GM23338 (cell line): ENCODE results near the gene NPEPL1. TPM values are rescaled to one million over a fixed set of nuclear protein-coding genes. Genes with fewer than 3 reads are reported as not detected.

Experiments used
- ATAC-seq: fragments of 200-7000 bp; cut with Tn5 transposase; 3 replicates; pipeline ENCODE4 v1.9.1; 2020
- DNase-seq: peaks from one replicate; pipeline ENCODE4 v3.0.0-alpha.2; 2015; ENCODE audit warnings: low spot score
- H2AFZ ChIP-seq: fragments of 200-600 bp; sonication (generic); 2 replicates; pipeline ENCODE4 v1.8.0; 2016; ENCODE audit warnings: antibody characterized with exemption, mild to moderate bottlenecking, moderate library complexity
- H3F3A ChIP-seq: fragments of 200-600 bp; sonication (generic); replicated peaks from 2 replicates; pipeline ENCODE4 v1.8.0; 2017; ENCODE audit warnings: antibody characterized with exemption, mixed run types, low read depth
- H3K27ac ChIP-seq: fragments of 200-600 bp; sonication (generic); 2 replicates; pipeline ENCODE4 v1.6.1; 2016; ENCODE audit warnings: low read depth
- H3K27me3 ChIP-seq: fragments of 200-600 bp; sonication (generic); 2 replicates; pipeline ENCODE4 v1.8.0; 2016; ENCODE audit warnings: mild to moderate bottlenecking, mixed run types, moderate library complexity; ENCODE audit not compliant: insufficient read depth
- H3K36me3 ChIP-seq: fragments of 200-600 bp; sonication (generic); 2 replicates; pipeline ENCODE4 v1.8.0; 2016; ENCODE audit warnings: mild to moderate bottlenecking; ENCODE audit not compliant: insufficient read depth
- H3K4me1 ChIP-seq: fragments of 200-600 bp; sonication (generic); 2 replicates; pipeline ENCODE4 v1.8.0; 2016; ENCODE audit warnings: mild to moderate bottlenecking, moderate library complexity; ENCODE audit not compliant: insufficient read depth
- H3K4me2 ChIP-seq: fragments of 200-600 bp; sonication (generic); 2 replicates; pipeline ENCODE4 v1.7.1; 2017; ENCODE audit warnings: mixed run types
- H3K4me3 ChIP-seq: fragments of 200-600 bp; sonication (generic); 2 replicates; pipeline ENCODE4 v1.6.1; 2016; ENCODE audit warnings: mixed run types
- H3K79me2 ChIP-seq: fragments of 200-600 bp; sonication (generic); replicated peaks from 2 replicates; pipeline ENCODE4 v1.8.0; 2017; ENCODE audit warnings: mild to moderate bottlenecking; ENCODE audit not compliant: insufficient read depth
- H3K9me2 ChIP-seq: fragments of 200-600 bp; sonication (generic); 2 replicates; pipeline ENCODE4 v1.8.0; 2017; ENCODE audit not compliant: insufficient read depth
- H4K20me1 ChIP-seq: fragments of 200-600 bp; sonication (generic); replicated peaks from 2 replicates; pipeline ENCODE4 v1.8.0; 2017; ENCODE audit warnings: mild to moderate bottlenecking; ENCODE audit not compliant: insufficient read depth
- H3K27ac Mint-ChIP-seq: 2 replicates; pipeline ENCODE4 v1.8.0; 2020; ENCODE audit warnings: inconsistent platforms, mild to moderate bottlenecking, moderate library complexity, mixed read lengths
- H3K27me3 Mint-ChIP-seq: 3 replicates; pipeline ENCODE4 v1.8.0; 2022; ENCODE audit warnings: low read depth, mild to moderate bottlenecking, moderate library complexity, mixed read lengths, inconsistent platforms; ENCODE audit not compliant: insufficient read depth, poor library complexity
- H3K36me3 Mint-ChIP-seq: 3 replicates; pipeline ENCODE4 v1.8.0; 2021; ENCODE audit warnings: low read depth, mild to moderate bottlenecking, inconsistent platforms, moderate library complexity, mixed read lengths
- H3K4me1 Mint-ChIP-seq: 3 replicates; pipeline ENCODE4 v1.8.0; 2020; ENCODE audit warnings: mild to moderate bottlenecking, inconsistent platforms, mixed read lengths
- H3K4me3 Mint-ChIP-seq: 3 replicates; pipeline ENCODE4 v1.8.0; 2021; ENCODE audit warnings: moderate library complexity, mild to moderate bottlenecking, inconsistent platforms, mixed read lengths
- H3K9me3 Mint-ChIP-seq: 3 replicates; pipeline ENCODE4 v1.8.0; 2020; ENCODE audit warnings: moderate library complexity, mild to moderate bottlenecking, inconsistent platforms, mixed read lengths
- CREB1 ChIP-seq: fragments of 250-450 bp; sonication (Bioruptor Pico); IDR thresholded peaks from 2 replicates; pipeline ENCODE4 v1.5.0; 2020; ENCODE audit warnings: low read depth, mild to moderate bottlenecking, moderate library complexity
- EZH2 ChIP-seq: fragments of 200-600 bp; sonication (generic); IDR thresholded peaks from one replicate; pipeline ENCODE4 v1.8.0; 2017; ENCODE audit warnings: antibody characterized with exemption, mild to moderate bottlenecking, low read depth; ENCODE audit not compliant: unreplicated experiment
- JUNB ChIP-seq: IDR thresholded peaks from one replicate; pipeline ENCODE4 v1.6.1; 2016; ENCODE audit warnings: antibody characterized with exemption; ENCODE audit not compliant: unreplicated experiment
- NANOG ChIP-seq: IDR thresholded peaks from 2 replicates; pipeline ENCODE4 v1.6.1; 2016; ENCODE audit warnings: antibody characterized with exemption, borderline replicate concordance
- STAT1 ChIP-seq: IDR thresholded peaks from one replicate; pipeline ENCODE4 v1.6.1; 2016; ENCODE audit warnings: antibody characterized with exemption; ENCODE audit not compliant: unreplicated experiment
- ZNF114 ChIP-seq: fragments of 250-450 bp; sonication (Bioruptor Pico); IDR thresholded peaks from 2 replicates; pipeline ENCODE4 v1.5.0; 2020; ENCODE audit warnings: mild to moderate bottlenecking, moderate library complexity
- polyA plus RNA-seq: library from polyadenylated mRNA; unstranded; fragments of >200 nt; fragmentation: Nextera tagmentation; extraction: Ambion mirVana; gene quantifications from 2 replicates; pipeline ENCODE4 v1.2.1, GENCODE V29; 2016
- total RNA-seq: library from RNA; depleted of rRNA; stranded (reverse); fragments of >200 nt; shearing (Covaris generic); gene quantifications from 2 replicates; pipeline ENCODE4 v1.2.3, GENCODE V29; 2014
- TF ChIP-seq, protein P1 (sequence below): fragments of 250-450 bp; sonication (Bioruptor Pico); IDR thresholded peaks from 2 replicates; pipeline ENCODE4 v1.5.0; 2020; ENCODE audit warnings: mild to moderate bottlenecking, moderate library complexity
- TF ChIP-seq, protein P2 (sequence below): IDR thresholded peaks from 2 replicates; pipeline ENCODE4 v1.6.1; 2016; ENCODE audit warnings: antibody characterized with exemption

Gene NPEPL1
- total and polyA plus RNA-seq, 2 experiments from 2014 or later, result 23.5 to 30.0 TPM

DNA sequence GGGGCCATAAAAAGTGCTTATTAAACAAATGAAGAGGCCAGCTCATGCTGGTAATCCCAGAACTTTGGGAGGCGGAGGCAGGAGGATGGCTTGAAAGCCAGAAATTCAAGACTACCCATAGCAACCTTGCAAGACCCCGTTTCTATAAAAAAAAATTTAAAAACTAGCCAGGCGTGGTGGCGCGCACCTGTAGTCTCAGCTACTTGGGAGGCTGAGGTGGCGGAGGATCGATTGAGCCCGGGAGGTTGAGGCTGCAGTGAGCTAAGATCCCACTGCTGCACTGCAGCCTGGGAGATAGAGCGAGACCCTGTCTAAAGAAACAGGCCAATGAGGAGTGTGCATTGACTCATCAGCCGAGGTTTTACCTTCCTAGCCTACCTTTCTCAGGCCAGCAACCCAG, 15.2 kb downstream of the NPEPL1 start (continued):
- TF ChIP-seq, protein P1, sequence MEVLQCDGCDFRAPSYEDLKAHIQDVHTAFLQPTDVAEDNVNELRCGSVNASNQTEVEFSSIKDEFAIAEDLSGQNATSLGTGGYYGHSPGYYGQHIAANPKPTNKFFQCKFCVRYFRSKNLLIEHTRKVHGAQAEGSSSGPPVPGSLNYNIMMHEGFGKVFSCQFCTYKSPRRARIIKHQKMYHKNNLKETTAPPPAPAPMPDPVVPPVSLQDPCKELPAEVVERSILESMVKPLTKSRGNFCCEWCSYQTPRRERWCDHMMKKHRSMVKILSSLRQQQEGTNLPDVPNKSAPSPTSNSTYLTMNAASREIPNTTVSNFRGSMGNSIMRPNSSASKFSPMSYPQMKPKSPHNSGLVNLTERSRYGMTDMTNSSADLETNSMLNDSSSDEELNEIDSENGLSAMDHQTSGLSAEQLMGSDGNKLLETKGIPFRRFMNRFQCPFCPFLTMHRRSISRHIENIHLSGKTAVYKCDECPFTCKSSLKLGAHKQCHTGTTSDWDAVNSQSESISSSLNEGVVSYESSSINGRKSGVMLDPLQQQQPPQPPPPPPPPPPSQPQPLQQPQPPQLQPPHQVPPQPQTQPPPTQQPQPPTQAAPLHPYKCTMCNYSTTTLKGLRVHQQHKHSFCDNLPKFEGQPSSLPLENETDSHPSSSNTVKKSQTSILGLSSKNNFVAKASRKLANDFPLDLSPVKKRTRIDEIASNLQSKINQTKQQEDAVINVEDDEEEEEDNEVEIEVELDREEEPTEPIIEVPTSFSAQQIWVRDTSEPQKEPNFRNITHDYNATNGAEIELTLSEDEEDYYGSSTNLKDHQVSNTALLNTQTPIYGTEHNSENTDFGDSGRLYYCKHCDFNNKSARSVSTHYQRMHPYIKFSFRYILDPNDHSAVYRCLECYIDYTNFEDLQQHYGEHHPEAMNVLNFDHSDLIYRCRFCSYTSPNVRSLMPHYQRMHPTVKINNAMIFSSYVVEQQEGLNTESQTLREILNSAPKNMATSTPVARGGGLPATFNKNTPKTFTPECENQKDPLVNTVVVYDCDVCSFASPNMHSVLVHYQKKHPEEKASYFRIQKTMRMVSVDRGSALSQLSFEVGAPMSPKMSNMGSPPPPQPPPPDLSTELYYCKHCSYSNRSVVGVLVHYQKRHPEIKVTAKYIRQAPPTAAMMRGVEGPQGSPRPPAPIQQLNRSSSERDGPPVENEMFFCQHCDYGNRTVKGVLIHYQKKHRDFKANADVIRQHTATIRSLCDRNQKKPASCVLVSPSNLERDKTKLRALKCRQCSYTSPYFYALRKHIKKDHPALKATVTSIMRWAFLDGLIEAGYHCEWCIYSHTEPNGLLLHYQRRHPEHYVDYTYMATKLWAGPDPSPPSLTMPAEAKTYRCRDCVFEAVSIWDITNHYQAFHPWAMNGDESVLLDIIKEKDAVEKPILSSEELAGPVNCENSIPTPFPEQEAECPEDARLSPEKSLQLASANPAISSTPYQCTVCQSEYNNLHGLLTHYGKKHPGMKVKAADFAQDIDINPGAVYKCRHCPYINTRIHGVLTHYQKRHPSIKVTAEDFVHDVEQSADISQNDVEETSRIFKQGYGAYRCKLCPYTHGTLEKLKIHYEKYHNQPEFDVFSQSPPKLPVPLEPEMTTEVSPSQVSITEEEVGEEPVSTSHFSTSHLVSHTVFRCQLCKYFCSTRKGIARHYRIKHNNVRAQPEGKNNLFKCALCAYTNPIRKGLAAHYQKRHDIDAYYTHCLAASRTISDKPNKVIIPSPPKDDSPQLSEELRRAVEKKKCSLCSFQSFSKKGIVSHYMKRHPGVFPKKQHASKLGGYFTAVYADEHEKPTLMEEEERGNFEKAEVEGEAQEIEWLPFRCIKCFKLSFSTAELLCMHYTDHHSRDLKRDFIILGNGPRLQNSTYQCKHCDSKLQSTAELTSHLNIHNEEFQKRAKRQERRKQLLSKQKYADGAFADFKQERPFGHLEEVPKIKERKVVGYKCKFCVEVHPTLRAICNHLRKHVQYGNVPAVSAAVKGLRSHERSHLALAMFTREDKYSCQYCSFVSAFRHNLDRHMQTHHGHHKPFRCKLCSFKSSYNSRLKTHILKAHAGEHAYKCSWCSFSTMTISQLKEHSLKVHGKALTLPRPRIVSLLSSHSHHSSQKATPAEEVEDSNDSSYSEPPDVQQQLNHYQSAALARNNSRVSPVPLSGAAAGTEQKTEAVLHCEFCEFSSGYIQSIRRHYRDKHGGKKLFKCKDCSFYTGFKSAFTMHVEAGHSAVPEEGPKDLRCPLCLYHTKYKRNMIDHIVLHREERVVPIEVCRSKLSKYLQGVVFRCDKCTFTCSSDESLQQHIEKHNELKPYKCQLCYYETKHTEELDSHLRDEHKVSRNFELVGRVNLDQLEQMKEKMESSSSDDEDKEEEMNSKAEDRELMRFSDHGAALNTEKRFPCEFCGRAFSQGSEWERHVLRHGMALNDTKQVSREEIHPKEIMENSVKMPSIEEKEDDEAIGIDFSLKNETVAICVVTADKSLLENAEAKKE (CRISPR knock-in tag), result no peak
- no peak for TF ChIP-seq ZNF114 (CRISPR knock-in tag)
- TF ChIP-seq EZH2, result no peak
- TF ChIP-seq CREB1 (CRISPR knock-in tag), result no peak
- no peak for TF ChIP-seq JUNB
- TF ChIP-seq NANOG, result no peak

DNA sequence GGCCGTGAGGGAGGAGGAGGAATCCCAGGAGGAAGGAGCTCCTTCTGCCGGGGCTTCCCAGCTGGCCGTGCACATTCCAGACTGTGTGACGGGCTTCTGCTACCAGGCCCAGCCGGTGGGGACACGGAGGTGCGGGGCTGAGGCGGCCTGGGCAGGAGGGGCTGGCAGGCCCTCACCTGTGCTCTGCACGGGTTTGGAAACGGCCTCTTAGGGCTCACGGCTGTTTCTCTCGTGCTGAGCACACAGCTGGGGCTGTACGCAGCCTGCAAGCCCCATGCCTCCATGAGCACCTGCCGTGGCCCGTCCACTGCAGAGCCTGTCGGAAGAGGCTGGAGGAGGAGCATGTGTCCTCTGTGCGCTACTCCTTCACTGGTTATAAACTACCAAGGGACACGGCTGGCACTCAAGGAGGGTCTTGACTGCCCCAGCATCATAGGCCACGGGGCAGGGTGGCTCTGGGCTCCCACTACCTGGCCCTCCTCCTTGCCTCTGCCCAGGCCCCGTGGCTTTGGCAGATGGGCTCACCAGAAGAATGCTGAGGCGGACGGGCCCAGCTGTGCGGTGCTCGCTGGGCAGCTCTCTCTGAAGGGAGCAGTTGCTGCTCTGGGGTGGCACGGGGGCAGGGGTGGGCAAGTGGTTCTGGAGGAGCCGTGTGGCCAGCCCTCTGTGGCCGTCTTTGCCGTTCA, 15.8 kb downstream of the NPEPL1 start:
- no peak overlapping the region for H3K4me3 Mint-ChIP-seq
- H4K20me1 ChIP-seq, result no peaks in the 10 kb centered on the region
- H3K4me1 ChIP-seq, result no peaks in the 10 kb centered on the region
- H3K27ac ChIP-seq, result no peak overlapping the region
- H3K4me1 Mint-ChIP-seq, result peaks cover 5% of the 10 kb centered on the region; the same call in 1 of the 3 replicates
- no peak overlapping the region for H3K4me2 ChIP-seq
- 0 out of 2 replicates have a peak, but pooled peaks cover 9% of the 10 kb centered on the region for H3K36me3 ChIP-seq
- peaks cover 7% of the 10 kb centered on the region; the same call in 2 of the 3 replicates for H3K9me3 Mint-ChIP-seq
- TF ChIP-seq STAT1, result no peak
- TF ChIP-seq, protein P2, sequence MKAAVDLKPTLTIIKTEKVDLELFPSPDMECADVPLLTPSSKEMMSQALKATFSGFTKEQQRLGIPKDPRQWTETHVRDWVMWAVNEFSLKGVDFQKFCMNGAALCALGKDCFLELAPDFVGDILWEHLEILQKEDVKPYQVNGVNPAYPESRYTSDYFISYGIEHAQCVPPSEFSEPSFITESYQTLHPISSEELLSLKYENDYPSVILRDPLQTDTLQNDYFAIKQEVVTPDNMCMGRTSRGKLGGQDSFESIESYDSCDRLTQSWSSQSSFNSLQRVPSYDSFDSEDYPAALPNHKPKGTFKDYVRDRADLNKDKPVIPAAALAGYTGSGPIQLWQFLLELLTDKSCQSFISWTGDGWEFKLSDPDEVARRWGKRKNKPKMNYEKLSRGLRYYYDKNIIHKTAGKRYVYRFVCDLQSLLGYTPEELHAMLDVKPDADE, result no peak
- no peak overlapping the region for H2AFZ ChIP-seq
- no peak for ATAC-seq
- no peaks in the 10 kb centered on the region for H3F3A ChIP-seq
- H3K4me3 ChIP-seq, result no peak overlapping the region
- peaks cover 32% of the 10 kb centered on the region for H3K36me3 Mint-ChIP-seq
- DNase-seq, result no peak
- H3K79me2 ChIP-seq, result no peaks in the 10 kb centered on the region
- peaks cover 7% of the 10 kb centered on the region for H3K27me3 Mint-ChIP-seq
- H3K9me2 ChIP-seq, result no peaks in the 10 kb centered on the region
- H3K27me3 ChIP-seq, result no peaks in the 10 kb centered on the region
- no peak overlapping the region for H3K27ac Mint-ChIP-seq
